Activated T-cell treated with anti-CD3 and anti-CD28 coated beads for 1 hour (primary cell): ENCODE data around the gene EVL.
A peak's percentile ranks its signal among the peaks of the same experiment; 100 is the strongest.
"Not testable (repeated sequence)": the region's sequence is repeated elsewhere in the genome, so short reads cannot be mapped to it uniquely, and the experiment has no call there.

Experiments used
- DNase-seq: peaks from one replicate; pipeline ENCODE4 v3.0.0-alpha.2; 2020; ENCODE audit warnings: low read depth

EVL gene

DNA sequence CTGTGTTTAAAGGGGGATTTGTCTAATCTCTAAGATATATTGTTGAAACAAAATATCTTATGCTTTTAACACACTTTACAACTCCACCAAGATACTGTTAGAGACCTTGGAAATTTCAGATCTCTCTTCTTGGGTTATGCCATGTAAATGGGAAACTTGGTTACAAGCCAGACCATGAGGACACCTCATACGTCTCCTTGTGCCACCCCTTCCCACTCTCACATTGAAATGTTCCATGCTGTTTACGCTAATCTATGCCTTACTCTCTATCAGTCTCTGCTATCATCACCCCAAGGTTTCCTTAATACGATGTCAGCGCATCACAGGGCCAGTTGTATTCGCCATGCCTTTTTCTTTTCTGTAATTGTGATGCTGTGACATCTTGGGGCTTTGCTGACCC lies 107.6 kb downstream of the EVL start:
- DNase-seq = no peak

DNA sequence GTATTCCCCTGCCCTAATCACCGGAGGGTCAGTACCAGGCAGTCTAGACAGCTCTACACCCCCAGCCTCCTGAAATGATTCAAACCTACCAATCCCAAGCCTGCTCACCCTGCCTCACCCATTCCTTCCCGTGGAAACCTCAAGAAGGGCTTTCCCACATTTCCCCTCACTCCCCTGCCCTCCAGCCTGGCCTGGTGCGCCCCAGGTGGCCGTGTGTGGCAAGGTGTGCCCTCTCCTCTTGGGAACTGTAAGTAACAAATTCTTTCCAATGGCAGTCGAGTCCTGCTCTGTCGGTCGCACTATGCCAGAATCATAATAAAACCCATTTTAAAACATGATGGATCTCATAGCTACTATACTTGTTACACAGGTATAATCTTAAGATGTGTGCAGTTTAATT lies 108.1 kb downstream of the EVL start:
- DNase-seq = no peak

DNA sequence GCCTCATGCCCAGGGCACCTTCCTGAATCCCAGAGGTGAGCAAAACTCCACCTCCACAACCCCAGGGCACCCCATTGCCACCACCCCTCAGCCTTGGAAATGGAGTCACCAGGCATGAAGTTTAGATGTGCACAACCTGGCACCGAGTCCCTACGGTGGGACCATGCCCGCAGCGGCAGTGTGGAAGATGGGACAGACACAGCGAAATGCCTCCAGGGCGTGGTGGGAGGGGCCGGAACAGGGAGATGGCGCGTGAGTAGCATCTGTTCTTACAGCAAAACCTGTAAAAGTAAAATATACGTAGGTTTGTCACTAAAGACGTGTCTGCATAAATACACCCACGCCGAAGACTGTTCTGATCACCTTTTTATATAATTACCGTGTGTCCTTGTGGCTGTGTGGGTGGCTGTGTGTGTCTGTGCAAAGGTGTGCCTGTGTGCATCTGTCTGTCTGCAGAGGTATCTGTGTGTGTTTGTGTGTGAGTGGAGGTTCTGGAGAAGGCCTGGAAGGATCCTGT lies 111.6 kb downstream of the EVL start:
- no peak for DNase-seq

DNA sequence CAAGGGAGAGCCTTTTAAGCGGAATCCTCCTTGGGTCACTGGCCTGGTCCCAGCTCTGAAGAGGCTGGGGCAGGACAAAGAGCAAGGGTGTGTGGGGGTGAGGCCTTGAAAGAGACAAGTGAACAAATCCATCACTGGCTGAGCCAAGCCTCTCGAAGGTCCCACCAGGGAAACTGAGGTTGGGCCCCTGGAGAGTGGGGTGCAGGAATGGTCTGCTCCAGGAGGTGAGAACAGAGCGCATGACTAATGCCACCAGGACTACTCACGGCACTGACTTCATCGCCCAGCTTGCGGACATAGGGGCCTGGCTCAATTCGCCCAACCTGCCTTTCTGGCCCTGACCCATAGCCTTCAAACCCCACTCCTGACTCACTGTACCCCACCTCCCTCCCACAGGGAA lies 113.5 kb downstream of the EVL start:
- DNase-seq = no peak

DNA sequence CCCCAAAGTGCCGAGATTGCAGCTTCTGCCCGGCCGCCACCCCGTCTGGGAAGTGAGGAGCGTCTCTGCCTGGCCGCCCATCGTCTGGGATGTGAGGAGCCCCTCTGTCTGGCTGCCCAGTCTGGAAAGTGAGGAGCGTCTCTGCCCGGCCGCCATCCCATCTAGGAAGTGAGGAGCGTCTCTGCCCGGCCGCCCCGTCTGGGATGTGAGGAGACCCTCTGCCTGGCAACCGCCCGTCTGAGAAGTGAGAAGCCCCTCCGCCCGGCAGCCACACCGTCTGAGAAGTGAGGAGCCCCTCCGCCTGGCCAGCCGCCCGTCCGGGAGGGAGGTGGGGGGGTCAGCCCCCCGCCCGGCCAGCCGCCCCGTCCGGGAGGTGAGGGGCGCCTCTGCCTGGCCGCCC lies 115.4 kb downstream of the EVL start:
- DNase-seq = not testable (repeated sequence)

DNA sequence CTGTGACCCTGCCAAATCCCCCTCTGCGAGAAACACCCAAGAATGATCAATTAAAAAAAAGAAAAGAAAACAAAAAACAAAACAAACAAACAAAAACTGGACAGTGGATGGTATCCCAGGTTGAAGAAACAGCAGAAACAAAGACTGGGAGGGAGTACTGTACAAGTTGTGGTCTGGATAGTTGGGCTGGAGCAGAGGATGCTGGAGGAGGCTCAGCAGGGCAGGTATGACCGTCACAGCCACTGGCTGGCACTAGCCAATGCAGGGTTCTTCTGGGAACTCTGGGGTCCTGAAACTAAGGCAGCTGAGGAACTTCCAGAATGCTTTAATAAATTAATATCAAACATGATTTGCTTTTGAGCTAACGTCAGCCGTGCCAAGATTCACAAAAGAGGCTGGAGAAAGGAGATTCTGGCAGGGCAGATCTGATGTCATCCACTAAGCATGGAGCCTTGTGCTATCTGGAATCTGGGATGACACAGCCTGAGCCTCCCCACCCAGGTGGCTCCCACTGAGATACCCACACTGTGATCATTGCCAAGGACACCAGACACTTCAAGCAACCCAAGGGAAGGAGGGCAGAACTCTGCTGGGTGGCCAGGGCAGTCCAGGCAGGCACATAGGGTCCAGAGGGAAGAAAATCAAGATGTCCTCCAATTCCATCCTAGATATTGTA lies 116.8 kb downstream of the EVL start:
- not testable (repeated sequence) for DNase-seq

DNA sequence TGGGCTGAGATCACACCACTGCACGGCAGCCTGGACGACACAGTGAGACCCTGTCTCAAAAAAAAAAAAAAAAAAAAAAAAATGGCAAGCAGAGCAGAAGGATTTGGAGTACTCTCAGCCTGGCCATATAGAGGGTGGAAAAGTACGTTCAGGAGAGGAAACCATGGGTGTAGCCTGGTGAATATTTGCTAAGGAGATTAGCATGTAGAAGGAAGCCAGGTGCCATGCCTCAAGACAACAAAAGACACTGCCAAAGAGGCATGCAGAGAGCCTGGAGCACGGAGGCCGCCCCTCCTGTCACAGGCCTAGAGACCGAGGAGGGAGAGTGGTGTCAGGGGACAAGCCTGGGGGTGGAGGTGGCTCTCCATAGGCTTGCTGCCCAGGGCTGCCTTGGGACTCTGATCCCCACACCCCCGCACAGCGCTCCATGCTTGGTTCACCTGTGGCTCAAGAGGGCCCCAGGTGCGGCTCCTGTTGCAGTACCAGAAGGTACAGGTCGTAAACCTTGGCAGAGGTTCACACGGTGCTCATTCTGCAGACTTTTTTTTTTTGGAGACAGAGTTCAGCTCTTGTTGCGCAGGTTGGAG lies 122.1 kb downstream of the EVL start:
- no peak for DNase-seq

DNA sequence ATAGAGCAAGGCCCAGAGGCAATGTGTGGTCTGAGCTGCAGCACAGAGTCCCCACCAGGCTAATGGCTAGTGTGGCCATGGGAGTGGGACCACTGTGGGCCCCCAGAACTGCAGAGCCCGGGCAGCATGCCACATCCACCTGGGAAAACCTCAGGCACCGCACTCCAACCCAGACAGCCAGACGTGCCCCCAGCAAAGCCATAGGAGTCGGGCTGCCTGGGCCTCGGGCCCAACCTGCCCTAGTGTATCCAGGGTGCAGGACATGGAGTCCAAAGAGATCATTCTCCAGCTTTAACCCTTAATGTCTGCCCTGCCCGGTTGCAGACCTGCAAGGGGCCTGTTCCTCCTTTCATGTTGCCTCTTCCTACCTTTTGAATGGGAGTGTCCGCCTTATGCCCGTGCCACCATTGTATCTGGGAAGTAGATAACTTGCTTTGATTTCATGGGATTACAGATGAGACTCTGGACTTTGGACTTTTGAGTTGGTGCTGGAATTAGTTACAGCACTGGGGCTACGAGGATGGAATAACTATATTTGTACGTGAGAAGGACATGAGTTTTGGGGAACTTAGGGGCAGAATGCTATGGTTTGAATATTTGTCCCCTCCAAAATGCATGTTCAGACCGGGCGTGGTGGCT lies 123.3 kb downstream of the EVL start:
- no peak for DNase-seq

DNA sequence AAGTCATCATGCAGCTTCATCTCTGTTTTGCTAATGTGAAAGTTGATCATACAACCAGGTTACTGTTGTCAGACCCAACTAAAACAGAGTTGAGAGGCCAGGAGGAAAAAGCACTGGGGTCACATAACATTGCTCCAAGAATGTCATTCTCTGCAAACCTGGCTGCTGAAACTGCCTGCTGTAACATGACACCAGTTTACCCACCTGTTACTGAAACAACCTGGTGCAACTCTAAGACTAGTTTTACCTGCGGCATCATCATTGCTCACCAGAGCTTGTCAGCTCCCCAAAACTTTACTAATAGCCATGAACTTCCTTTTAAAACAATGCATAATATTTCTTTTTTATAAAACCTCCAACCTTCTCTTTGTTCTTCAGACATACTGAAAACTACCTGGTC lies 124.9 kb downstream of the EVL start:
- no peak for DNase-seq

DNA sequence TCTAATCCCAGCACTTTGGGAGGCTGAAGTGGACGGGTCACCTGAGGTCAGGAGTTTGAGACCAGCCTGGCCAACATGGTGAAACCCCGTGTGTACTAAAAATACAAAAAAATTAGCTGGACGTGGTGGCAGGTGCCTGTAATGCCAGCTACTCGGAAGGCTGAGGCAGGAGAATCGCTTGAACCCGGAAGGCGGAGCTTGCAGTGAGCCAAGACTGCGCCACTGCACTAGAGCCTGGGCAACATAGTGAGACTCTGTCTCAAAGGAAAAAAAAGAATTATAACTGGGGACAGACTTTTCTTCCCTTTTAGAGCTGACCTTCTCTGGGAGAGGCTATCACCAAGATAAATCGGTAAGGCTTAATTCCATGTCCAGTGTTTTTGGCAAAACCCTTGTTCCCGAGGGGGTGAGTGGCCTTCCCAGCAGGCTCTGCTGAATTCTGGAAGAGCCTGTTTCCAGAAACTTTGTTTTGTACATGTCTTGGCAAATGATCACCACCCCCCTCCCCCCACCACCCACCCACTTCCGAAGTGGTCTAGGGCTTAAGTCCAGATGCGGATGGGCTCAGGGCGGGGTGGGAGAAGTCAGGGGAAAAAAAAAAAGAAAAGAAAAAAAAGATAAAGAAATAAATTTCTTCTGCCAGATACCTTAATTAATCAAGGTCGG lies 126.5 kb downstream of the EVL start:
- DNase-seq = no peak

DNA sequence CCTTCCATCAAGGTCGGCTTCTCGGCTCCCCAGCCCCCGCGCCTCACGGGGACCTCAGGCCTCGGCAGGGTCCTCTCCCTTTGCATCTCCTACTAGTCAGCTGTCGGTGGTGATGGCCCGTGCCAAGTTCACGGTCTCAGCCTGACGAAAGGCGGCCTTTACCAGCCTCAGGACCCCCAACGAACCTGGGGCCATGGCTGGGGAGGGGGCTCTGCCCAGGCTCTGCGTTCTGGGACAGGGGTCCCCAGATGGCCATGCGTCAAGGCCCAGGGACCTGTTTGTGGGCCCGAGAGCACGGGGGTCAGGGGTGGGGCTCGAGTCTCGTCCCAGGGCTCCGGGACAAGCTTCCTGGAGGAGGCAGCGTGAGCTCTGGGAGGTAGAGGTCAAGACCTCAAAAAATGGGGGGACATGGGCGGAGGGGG lies 127.0 kb downstream of the EVL start:
- DNase-seq = no peak

DNA sequence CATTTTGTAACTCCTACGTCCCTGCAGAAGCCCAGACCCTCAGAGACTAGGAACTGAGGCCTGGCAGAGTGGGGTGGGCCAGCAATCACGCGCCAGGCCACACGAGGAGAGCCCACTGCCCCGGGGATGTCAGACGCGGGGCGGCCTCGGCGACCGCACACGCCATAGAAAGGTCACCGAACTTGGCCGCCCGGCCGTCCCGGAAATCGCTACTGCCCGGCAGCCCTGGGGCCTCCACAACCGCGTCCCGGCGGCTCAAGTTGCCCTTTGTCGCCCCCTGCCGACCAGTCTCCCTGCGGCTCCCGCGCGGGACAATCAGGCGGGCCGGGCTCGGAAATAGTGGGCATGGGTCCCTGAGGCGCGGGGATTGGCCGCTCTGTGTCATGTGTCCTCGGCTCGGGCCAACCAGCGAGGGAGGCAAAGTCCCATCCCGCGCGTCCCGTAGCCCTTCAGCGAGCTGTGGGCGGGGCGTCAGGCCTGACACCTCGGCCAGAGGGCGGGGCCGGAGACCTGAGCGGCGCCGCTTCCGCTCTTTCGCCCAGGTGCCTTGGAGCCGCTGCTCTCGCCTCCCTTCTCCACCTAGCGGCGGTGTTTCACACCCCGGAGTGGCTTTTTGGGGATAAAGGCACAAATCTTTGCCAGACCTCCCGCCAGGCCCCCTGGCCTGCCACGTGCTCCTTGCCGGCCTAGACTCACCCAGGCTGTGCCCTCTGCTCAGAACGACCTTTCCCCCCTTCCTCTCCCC lies 127.6 kb downstream of the EVL start:
- DNase-seq = peak; percentile 99
